ENCODE measurements around the gene CDON.

Gene CDON

DNA sequence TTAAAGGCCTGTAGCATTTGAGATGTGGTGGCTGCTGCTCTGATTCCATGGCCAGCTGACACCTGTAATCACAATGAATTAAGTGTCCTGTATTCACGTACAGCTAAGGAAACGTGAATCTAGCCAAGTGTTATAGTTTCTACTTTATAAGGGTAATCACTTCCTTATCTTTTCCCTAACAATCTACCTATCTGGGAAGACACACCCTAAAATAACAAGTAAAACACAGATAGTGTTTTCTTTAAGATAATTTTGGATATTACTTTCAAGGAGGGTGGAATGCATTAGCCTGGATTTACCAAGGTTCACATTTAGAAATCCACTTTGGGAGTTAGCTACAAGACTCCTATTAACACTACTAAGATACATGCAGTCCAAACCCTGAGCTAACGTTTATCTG is 11.5 kb downstream of the CDON start:
- DNase-seq (ENCODE audit: extremely low read depth, insufficient read length), result no peak
- Histone ChIP-seq H3K4me3 (replicated peaks; ENCODE audit: low read depth, low read length) (no peak overlapping the region), H3K36me3 (ENCODE audit: control insufficient read depth, insufficient read depth, low read length) (no peaks in the 10 kb centered on the region), H3K27me3 (replicated peaks; ENCODE audit: control insufficient read depth, insufficient read depth, low read length) (peaks cover 2% of the 10 kb centered on the region)
- TF ChIP-seq, protein P1, sequence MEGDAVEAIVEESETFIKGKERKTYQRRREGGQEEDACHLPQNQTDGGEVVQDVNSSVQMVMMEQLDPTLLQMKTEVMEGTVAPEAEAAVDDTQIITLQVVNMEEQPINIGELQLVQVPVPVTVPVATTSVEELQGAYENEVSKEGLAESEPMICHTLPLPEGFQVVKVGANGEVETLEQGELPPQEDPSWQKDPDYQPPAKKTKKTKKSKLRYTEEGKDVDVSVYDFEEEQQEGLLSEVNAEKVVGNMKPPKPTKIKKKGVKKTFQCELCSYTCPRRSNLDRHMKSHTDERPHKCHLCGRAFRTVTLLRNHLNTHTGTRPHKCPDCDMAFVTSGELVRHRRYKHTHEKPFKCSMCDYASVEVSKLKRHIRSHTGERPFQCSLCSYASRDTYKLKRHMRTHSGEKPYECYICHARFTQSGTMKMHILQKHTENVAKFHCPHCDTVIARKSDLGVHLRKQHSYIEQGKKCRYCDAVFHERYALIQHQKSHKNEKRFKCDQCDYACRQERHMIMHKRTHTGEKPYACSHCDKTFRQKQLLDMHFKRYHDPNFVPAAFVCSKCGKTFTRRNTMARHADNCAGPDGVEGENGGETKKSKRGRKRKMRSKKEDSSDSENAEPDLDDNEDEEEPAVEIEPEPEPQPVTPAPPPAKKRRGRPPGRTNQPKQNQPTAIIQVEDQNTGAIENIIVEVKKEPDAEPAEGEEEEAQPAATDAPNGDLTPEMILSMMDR (IDR thresholded peaks at IDR 0.05; ENCODE audit: insufficient read depth, low read length, poor library complexity, severe bottlenecking), result no peak

DNA sequence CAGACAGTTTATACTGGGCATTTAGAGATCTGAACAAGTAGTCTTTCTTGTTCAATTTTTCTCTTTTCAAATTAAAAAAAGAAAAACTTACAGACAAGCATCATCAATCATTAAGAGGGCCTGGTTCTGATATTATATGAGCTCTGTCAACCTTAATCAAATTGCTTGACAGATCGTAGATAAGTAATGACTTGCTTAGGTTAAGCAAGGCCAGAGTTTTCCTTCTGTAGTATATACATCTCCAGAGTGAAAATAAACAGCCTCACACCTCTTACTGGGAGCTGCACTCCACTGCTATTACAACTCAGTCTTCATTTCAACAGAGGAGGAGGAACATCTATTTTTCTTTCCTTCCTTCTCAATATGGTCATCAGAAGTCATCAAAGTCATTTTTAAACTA is 13.5 kb downstream of the CDON start:
- Histone ChIP-seq H3K4me3 (replicated peaks; ENCODE audit: low read depth, low read length) (no peak overlapping the region), H3K36me3 (ENCODE audit: control insufficient read depth, insufficient read depth, low read length) (no peaks in the 10 kb centered on the region), H3K27me3 (replicated peaks; ENCODE audit: control insufficient read depth, insufficient read depth, low read length) (peaks cover 2% of the 10 kb centered on the region)
- no peak for DNase-seq (ENCODE audit: extremely low read depth, insufficient read length)
- TF ChIP-seq, protein P1 (IDR thresholded peaks at IDR 0.05; ENCODE audit: insufficient read depth, low read length, poor library complexity, severe bottlenecking), result no peak

DNA sequence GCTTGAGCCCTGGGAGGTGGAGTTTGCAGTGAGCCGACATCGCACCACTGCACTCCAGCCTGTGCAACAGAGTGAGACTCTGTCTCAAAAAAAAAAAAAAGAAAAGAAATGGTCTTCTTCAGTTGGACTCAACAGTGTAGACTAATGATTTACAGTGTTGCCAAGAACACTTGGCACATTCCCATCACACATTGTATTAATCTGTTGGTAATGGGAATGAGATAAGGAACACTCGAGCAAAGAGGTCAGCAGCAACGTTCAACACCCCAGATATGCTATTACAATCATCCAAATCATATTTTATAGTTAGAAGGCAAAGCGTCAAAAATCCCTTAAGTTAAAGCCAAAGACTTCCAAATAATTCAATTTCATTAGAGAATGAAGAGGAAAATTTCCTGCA is 14.5 kb downstream of the CDON start:
- no peak for DNase-seq (ENCODE audit: extremely low read depth, insufficient read length)
- TF ChIP-seq, protein P1 (IDR thresholded peaks at IDR 0.05; ENCODE audit: insufficient read depth, low read length, poor library complexity, severe bottlenecking), result no peak
- H3K4me3 ChIP-seq (replicated peaks; ENCODE audit: low read depth, low read length), result no peak overlapping the region

DNA sequence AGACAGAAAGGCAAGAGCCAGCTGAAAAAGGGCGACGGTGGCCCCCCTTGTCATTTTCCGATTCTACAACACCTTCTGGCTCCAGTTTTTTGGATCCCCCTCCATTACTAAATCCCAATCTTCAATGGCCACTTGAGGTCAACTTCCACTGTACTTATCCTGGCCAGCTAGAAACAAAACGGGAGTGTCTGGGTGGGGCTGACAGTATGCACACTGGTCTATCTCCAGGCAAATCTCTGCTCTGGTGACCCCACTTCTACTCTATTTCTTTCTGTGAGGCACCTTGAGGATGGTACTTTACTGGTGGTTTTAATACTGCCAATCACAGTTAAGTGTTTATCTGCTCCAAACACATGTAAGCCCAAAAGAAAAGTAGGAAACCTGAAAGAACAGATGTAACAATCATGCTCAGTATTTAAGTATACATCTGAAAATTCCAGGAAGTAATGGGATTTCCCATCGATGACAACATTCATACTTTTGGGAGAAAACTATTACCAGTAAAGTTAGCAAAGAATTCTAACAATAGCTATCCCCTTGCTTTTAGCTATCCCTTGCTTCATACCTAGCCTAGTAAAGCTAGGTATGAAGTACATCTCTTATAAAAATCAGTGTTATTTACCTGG is 16.0 kb downstream of the CDON start:
- no peak for DNase-seq (ENCODE audit: extremely low read depth, insufficient read length)
- no peaks in the 10 kb centered on the region for H3K36me3 ChIP-seq (ENCODE audit: control insufficient read depth, insufficient read depth, low read length)
- TF ChIP-seq, protein P1 (IDR thresholded peaks at IDR 0.05; ENCODE audit: insufficient read depth, low read length, poor library complexity, severe bottlenecking), result no peak
- no peak overlapping the region for H3K4me3 ChIP-seq (replicated peaks; ENCODE audit: low read depth, low read length)
- peaks cover 2% of the 10 kb centered on the region for H3K27me3 ChIP-seq (replicated peaks; ENCODE audit: control insufficient read depth, insufficient read depth, low read length)

More for the DNA sequence above, 14.5 kb downstream of the CDON start:
- Histone ChIP-seq H3K27me3 (replicated peaks; ENCODE audit: control insufficient read depth, insufficient read depth, low read length) (peaks cover 2% of the 10 kb centered on the region), H3K36me3 (ENCODE audit: control insufficient read depth, insufficient read depth, low read length) (no peaks in the 10 kb centered on the region)

DNA sequence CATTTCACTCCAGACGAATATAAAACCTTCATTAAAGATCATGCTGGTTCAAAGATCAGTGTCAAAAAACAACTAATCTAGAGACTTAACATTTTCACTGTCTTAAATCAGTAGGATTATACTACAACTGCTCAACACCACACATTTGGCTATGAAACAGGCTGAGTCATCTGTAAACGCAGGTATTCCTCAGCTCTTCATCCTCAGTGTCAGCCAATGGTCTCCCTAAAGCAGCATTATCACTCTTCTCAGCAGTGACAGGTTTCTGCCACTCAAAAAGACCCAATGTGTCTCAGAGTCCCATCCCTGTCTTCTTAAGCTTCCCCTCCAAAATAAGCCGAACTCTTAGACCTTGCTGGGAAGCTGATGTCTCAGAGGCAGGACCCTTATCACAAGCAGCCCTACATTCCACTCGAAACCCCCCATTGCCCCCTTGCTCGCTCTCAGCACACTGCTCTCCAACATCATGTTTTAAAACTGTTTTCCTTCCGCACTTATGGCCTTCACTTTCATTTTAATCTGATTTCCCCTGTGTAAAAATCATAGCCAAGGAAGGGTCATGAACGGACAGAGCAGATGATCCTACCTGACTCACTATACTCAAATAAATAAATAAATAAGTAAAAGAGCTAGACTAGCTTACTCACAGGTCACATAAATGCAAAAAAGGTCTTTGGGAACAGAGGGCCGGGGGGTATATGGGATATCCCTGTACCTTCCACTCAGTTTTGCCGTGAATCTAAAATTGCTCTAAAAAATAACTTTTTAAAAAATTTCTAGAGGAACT is 23.0 kb downstream of the CDON start:
- TF ChIP-seq, protein P1 (IDR thresholded peaks at IDR 0.05; ENCODE audit: insufficient read depth, low read length, poor library complexity, severe bottlenecking), result no peak
- DNase-seq (ENCODE audit: extremely low read depth, insufficient read length), result no peak

More for the DNA sequence above, 23.0 kb downstream of the CDON start:
- Histone ChIP-seq H3K36me3 (ENCODE audit: control insufficient read depth, insufficient read depth, low read length) (no peaks in the 10 kb centered on the region), H3K4me3 (replicated peaks; ENCODE audit: low read depth, low read length) (no peak overlapping the region), H3K27me3 (replicated peaks; ENCODE audit: control insufficient read depth, insufficient read depth, low read length) (no peaks in the 10 kb centered on the region)

Data from GM06990 (cell line).